WTC11 (cell line): ENCODE results near the gene NOX5. TPM values are rescaled to one million over a fixed set of nuclear protein-coding genes. Genes with fewer than 3 reads are reported as not detected.
"Not testable (repeated sequence)": the region's sequence is repeated elsewhere in the genome, so short reads cannot be mapped to it uniquely, and the experiment has no call there.

Experiments used
- ATAC-seq: fragments of 200-7000 bp; cut with Tn5 transposase; 2 replicates; pipeline ENCODE4 v1.10.0; 2021; ENCODE audit warnings: mild to moderate bottlenecking, moderate library complexity
- CTCF ChIA-PET: fragments of 300-600 bp; sonication (Branson Sonifier 250); formaldehyde crosslinking; loops from one replicate; lab custom pipeline; 2021; ENCODE audit warnings: antibody characterized with exemption; lab: Charles Lee
- POLR2A ChIA-PET: fragments of 350-600 bp; sonication (Branson Sonifier 250); formaldehyde crosslinking; loops from one replicate; lab custom pipeline; 2021; ENCODE audit warnings: antibody characterized with exemption; lab: Charles Lee
- DNase-seq: peaks from one replicate; pipeline ENCODE4 v3.0.0; 2021; ENCODE audit warnings: low spot score
- H3K27ac Mint-ChIP-seq: 2 replicates; pipeline ENCODE4 v1.8.0; 2021; ENCODE audit warnings: mixed read lengths
- H3K27me3 Mint-ChIP-seq: 2 replicates; pipeline ENCODE4 v1.8.0; 2021; ENCODE audit warnings: low read depth, mild to moderate bottlenecking, moderate library complexity, mixed read lengths
- H3K36me3 Mint-ChIP-seq: 2 replicates; pipeline ENCODE4 v1.8.0; 2021; ENCODE audit warnings: mixed read lengths
- H3K4me1 Mint-ChIP-seq: 2 replicates; pipeline ENCODE4 v1.8.0; 2022; ENCODE audit warnings: mixed read lengths
- H3K4me3 Mint-ChIP-seq: 2 replicates; pipeline ENCODE4 v1.8.0; 2021; ENCODE audit warnings: mild to moderate bottlenecking, moderate library complexity, mixed read lengths
- H3K9me3 Mint-ChIP-seq: 2 replicates; pipeline ENCODE4 v1.8.0; 2021; ENCODE audit warnings: mixed read lengths
- ATF1 ChIP-seq: sonication (generic); formaldehyde crosslinking; IDR thresholded peaks from 2 replicates; pipeline ENCODE4 v1.8.1; 2023; ENCODE audit warnings: mild to moderate bottlenecking, moderate library complexity, missing genetic modification reagents
- CREM ChIP-seq: sonication (generic); formaldehyde crosslinking; IDR thresholded peaks from 2 replicates; pipeline ENCODE4 v1.8.1; 2022; ENCODE audit warnings: mild to moderate bottlenecking, missing genetic modification reagents, moderate library complexity
- FOXP1 ChIP-seq: sonication (generic); formaldehyde crosslinking; IDR thresholded peaks from 2 replicates; pipeline ENCODE4 v1.8.0; 2022; ENCODE audit warnings: missing genetic modification reagents, mild to moderate bottlenecking, moderate library complexity, borderline replicate concordance
- NFYB ChIP-seq: sonication (generic); formaldehyde crosslinking; conservative IDR thresholded peaks from 2 replicates; pipeline ENCODE4 v1.8.0; 2022; ENCODE audit warnings: low read depth, missing genetic modification reagents
- NR3C1 ChIP-seq: sonication (generic); formaldehyde crosslinking; conservative IDR thresholded peaks from 2 replicates; pipeline ENCODE4 v1.8.1; 2023; ENCODE audit warnings: low read depth, mild to moderate bottlenecking, missing genetic modification reagents
- RELA ChIP-seq: sonication (generic); formaldehyde crosslinking; IDR thresholded peaks from 2 replicates; pipeline ENCODE4 v1.8.1; 2022; ENCODE audit warnings: missing genetic modification reagents, mild to moderate bottlenecking, borderline replicate concordance
- TEAD1 ChIP-seq: sonication (generic); formaldehyde crosslinking; IDR thresholded peaks from 2 replicates; pipeline ENCODE4 v1.8.0; 2022; ENCODE audit warnings: mild to moderate bottlenecking, missing genetic modification reagents
- TP53 ChIP-seq: sonication (generic); formaldehyde crosslinking; IDR thresholded peaks from 2 replicates; pipeline ENCODE4 v1.8.1; 2023; ENCODE audit warnings: mild to moderate bottlenecking, missing genetic modification reagents
- ZNF121 ChIP-seq: sonication (generic); formaldehyde crosslinking; IDR thresholded peaks from 2 replicates; pipeline ENCODE4 v1.8.0; 2023; ENCODE audit warnings: missing genetic modification reagents
- ZNF423 ChIP-seq: fragments of 250-450 bp; sonication (Bioruptor Pico); IDR thresholded peaks from 2 replicates; pipeline ENCODE4 v2.1.2; 2022; ENCODE audit warnings: mild to moderate bottlenecking, moderate library complexity
- total RNA-seq: library from RNA; stranded (reverse); gene quantifications from 3 replicates; pipeline ENCODE4 v1.2.3, GENCODE V29; 2021
- TF ChIP-seq, protein P1 (sequence below): sonication (generic); formaldehyde crosslinking; IDR thresholded peaks from 2 replicates; pipeline ENCODE4 v1.8.0; 2022; ENCODE audit warnings: mild to moderate bottlenecking, missing genetic modification reagents
- TF ChIP-seq, protein P2 (sequence below): sonication (generic); formaldehyde crosslinking; IDR thresholded peaks from 2 replicates; pipeline ENCODE4 v1.8.0; 2022; ENCODE audit warnings: mild to moderate bottlenecking, missing genetic modification reagents
- TF ChIP-seq, protein P3 (sequence below): sonication (generic); formaldehyde crosslinking; IDR thresholded peaks from 2 replicates; pipeline ENCODE4 v1.8.0; 2022; ENCODE audit warnings: mild to moderate bottlenecking, missing genetic modification reagents
- TF ChIP-seq, protein P4 (sequence below): sonication (generic); formaldehyde crosslinking; IDR thresholded peaks from 2 replicates; pipeline ENCODE4 v1.8.1; 2023; ENCODE audit warnings: mild to moderate bottlenecking, missing genetic modification reagents
- TF ChIP-seq, protein P5 (sequence below): sonication (generic); formaldehyde crosslinking; conservative IDR thresholded peaks from 2 replicates; pipeline ENCODE4 v1.8.1; 2022; ENCODE audit warnings: mild to moderate bottlenecking, missing genetic modification reagents
- TF ChIP-seq, protein P6 (sequence below): sonication (generic); formaldehyde crosslinking; IDR thresholded peaks from 2 replicates; pipeline ENCODE4 v1.8.1; 2022; ENCODE audit warnings: low read depth, missing genetic modification reagents, borderline replicate concordance

NOX5 gene
- total RNA-seq, 1 experiment from 2014 or later, result not detected

DNA sequence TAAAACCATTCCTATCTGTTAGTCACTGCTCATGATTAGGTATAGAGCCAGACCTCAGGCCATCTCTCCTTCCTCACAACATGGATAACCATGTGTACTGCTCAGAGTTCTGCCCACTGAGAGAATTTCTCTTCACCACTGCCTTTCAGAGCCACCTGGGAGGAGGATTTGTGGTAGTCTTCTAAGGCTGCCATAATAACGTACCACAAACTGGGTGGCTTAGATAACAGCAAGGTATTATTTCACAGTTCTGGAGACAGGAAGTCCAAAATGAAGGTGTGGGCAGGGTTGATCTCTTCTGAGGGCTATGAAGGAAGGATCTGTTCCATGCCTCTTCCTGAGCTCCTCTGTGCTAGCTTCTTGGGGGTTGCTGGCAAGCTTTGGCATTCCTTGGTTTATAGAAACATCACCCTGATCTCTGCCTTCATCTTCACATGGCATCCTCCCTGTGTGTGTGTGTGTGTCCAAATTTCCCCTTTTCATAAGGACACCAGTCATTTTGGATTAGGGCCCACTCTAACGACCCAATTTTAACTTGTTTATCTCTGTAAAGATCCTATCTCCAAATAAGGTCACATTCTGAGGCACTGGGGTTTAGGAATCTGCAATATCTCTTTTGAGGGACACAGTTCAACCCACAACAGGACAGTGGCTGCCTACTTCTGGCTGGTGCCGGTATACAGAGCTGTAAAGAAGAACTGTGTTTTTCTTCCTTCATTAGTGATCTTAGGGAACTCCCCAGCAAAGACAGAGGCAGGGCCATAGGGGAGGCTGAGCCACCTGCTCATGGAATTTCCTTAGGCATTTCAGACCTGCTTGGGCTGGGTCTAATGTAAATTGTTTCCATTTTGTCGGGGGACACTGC is 42.1 kb upstream of the NOX5 start:
- CTCF ChIA-PET, result no interaction called here
- no peak overlapping the region for H3K4me3 Mint-ChIP-seq
- ATAC-seq, result no peak

DNA sequence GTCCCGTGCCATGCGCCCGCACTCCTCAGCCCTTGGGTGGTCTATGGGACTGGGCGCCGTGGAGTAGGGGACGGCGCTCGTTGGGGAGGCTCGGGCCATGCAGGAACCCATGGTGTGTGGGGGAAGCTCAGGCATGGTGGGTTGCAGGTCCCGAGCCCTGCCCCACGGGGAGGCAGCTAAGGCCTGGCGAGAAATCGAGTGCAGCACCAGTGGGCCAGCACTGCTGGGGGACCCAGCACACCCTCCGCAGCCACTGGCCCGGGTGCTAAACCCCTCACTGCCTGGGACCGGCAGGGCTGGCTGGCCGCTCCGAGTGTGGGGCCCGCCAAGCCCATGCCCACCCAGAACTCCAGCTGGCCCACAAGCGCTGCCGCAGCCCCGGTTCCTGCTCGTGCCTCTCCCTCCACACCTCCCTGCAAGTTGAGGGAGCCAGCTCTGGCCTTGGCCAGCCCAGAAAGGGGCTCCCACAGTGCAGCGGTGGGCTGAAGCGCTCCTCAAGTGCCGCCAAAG is 38.8 kb upstream of the NOX5 start:
- ATAC-seq, H3K27ac Mint-ChIP-seq, H3K4me3 Mint-ChIP-seq, CTCF ChIA-PET, DNase-seq, H3K4me1 Mint-ChIP-seq, POLR2A ChIA-PET: not testable (repeated sequence)
- H3K36me3 Mint-ChIP-seq, result peaks cover 20% of the 10 kb centered on the region
- H3K9me3 Mint-ChIP-seq, result peaks cover 51% of the 10 kb centered on the region
- H3K27me3 Mint-ChIP-seq, result peaks cover 15% of the 10 kb centered on the region

More for the DNA sequence above, 42.1 kb upstream of the NOX5 start:
- H3K36me3 Mint-ChIP-seq, result peaks cover 13% of the 10 kb centered on the region
- peaks cover 7% of the 10 kb centered on the region for H3K27me3 Mint-ChIP-seq
- peaks cover 44% of the 10 kb centered on the region for H3K9me3 Mint-ChIP-seq
- POLR2A ChIA-PET, result no interaction called here
- TF ChIP-seq, protein P1, sequence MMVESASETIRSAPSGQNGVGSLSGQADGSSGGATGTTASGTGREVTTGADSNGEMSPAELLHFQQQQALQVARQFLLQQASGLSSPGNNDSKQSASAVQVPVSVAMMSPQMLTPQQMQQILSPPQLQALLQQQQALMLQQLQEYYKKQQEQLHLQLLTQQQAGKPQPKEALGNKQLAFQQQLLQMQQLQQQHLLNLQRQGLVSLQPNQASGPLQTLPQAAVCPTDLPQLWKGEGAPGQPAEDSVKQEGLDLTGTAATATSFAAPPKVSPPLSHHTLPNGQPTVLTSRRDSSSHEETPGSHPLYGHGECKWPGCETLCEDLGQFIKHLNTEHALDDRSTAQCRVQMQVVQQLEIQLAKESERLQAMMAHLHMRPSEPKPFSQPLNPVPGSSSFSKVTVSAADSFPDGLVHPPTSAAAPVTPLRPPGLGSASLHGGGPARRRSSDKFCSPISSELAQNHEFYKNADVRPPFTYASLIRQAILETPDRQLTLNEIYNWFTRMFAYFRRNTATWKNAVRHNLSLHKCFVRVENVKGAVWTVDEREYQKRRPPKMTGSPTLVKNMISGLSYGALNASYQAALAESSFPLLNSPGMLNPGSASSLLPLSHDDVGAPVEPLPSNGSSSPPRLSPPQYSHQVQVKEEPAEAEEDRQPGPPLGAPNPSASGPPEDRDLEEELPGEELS (CRISPR knock-in tag), result no peak
- TF ChIP-seq NR3C1 (CRISPR knock-in tag) (no peak), RELA (CRISPR knock-in tag) (no peak), TEAD1 (CRISPR knock-in tag) (no peak), TP53 (CRISPR knock-in tag) (no peak), ZNF121 (CRISPR knock-in tag) (no peak), CREM (no peak), ATF1 (CRISPR knock-in tag) (no peak), NFYB (no peak), FOXP1 (CRISPR knock-in tag) (no peak), ZNF423 (no peak)
- TF ChIP-seq, protein P2, sequence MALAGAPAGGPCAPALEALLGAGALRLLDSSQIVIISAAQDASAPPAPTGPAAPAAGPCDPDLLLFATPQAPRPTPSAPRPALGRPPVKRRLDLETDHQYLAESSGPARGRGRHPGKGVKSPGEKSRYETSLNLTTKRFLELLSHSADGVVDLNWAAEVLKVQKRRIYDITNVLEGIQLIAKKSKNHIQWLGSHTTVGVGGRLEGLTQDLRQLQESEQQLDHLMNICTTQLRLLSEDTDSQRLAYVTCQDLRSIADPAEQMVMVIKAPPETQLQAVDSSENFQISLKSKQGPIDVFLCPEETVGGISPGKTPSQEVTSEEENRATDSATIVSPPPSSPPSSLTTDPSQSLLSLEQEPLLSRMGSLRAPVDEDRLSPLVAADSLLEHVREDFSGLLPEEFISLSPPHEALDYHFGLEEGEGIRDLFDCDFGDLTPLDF, result no peak
- TF ChIP-seq, protein P3, sequence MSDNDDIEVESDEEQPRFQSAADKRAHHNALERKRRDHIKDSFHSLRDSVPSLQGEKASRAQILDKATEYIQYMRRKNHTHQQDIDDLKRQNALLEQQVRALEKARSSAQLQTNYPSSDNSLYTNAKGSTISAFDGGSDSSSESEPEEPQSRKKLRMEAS (CRISPR knock-in tag), result no peak
- TF ChIP-seq, protein P4, sequence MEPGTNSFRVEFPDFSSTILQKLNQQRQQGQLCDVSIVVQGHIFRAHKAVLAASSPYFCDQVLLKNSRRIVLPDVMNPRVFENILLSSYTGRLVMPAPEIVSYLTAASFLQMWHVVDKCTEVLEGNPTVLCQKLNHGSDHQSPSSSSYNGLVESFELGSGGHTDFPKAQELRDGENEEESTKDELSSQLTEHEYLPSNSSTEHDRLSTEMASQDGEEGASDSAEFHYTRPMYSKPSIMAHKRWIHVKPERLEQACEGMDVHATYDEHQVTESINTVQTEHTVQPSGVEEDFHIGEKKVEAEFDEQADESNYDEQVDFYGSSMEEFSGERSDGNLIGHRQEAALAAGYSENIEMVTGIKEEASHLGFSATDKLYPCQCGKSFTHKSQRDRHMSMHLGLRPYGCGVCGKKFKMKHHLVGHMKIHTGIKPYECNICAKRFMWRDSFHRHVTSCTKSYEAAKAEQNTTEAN (CRISPR knock-in tag), result no peak
- TF ChIP-seq, protein P5, sequence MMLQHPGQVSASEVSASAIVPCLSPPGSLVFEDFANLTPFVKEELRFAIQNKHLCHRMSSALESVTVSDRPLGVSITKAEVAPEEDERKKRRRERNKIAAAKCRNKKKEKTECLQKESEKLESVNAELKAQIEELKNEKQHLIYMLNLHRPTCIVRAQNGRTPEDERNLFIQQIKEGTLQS (CRISPR knock-in tag), result no peak
- TF ChIP-seq, protein P6, sequence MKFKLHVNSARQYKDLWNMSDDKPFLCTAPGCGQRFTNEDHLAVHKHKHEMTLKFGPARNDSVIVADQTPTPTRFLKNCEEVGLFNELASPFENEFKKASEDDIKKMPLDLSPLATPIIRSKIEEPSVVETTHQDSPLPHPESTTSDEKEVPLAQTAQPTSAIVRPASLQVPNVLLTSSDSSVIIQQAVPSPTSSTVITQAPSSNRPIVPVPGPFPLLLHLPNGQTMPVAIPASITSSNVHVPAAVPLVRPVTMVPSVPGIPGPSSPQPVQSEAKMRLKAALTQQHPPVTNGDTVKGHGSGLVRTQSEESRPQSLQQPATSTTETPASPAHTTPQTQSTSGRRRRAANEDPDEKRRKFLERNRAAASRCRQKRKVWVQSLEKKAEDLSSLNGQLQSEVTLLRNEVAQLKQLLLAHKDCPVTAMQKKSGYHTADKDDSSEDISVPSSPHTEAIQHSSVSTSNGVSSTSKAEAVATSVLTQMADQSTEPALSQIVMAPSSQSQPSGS, result no peak
- no peaks in the 10 kb centered on the region for H3K4me1 Mint-ChIP-seq
- no peak for DNase-seq
- H3K27ac Mint-ChIP-seq, result no peak overlapping the region

DNA sequence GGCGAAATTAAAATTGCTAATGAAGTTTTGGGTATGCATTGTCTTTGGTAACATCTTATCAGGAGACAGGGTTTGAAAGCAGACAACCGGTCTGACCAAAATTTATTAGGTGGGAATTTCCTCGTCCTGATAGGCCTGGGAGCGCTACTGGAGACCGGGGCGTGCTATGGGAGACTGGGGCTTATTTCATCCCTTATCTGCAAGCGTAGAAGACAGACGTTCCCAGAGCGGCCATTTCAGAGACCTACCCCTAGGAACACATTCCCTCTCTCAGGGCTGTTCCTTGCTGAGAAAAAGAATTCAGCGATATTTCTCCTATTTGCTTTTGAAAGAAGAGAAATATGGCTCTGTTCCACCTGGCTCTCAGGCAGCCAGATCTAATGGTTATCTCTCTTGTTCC is 37.1 kb upstream of the NOX5 start:
- peaks cover 20% of the 10 kb centered on the region for H3K36me3 Mint-ChIP-seq
- H3K4me1 Mint-ChIP-seq, ATAC-seq, H3K27ac Mint-ChIP-seq, POLR2A ChIA-PET, CTCF ChIA-PET, H3K4me3 Mint-ChIP-seq, DNase-seq: not testable (repeated sequence)
- H3K27me3 Mint-ChIP-seq, result peaks cover 15% of the 10 kb centered on the region
- peaks cover 64% of the 10 kb centered on the region for H3K9me3 Mint-ChIP-seq
